Panc1 (cell line): ENCODE results near the gene ARL15. TPM values are rescaled to one million over a fixed set of nuclear protein-coding genes. Genes with fewer than 3 reads are reported as not detected.

Experiments used
- ATAC-seq: fragments of 200-7000 bp; cut with Tn5 transposase; 2 replicates; pipeline ENCODE4 v1.9.1; 2020; ENCODE audit warnings: mild to moderate bottlenecking, moderate library complexity
- BruUV-seq: library from RNA; stranded (reverse); fragments of 400-500 nt; replicated peaks from 2 replicates; lab custom pipeline; 2021; lab: Mats Ljungman, UMichigan
- CTCF ChIA-PET: fragments of 300-600 bp; sonication (Branson Sonifier 250); formaldehyde crosslinking; loops from one replicate; lab custom pipeline; 2022; ENCODE audit warnings: antibody characterized with exemption; lab: Charles Lee
- POLR2A ChIA-PET: fragments of 300-600 bp; sonication (Branson Sonifier 250); formaldehyde crosslinking; loops from one replicate; lab custom pipeline; 2022; ENCODE audit warnings: antibody characterized with exemption; lab: Charles Lee
- DNase-seq: peaks from one replicate; pipeline ENCODE4 v3.0.0-alpha.2; 2010; ENCODE audit warnings: low read depth, low spot score
- H3K27ac ChIP-seq: 2 replicates; pipeline ENCODE4 v1.5.1; 2011; ENCODE audit warnings: mild to moderate bottlenecking, low read length, inconsistent platforms
- H3K27me3 ChIP-seq: fragments of 200-500 bp; sonication (Bioruptor generic); 2 replicates; pipeline ENCODE4 v1.6.0; 2014; ENCODE audit warnings: low read length, inconsistent platforms; ENCODE audit not compliant: control insufficient read depth, insufficient read depth
- H3K36me3 ChIP-seq: fragments of 200-500 bp; sonication (Bioruptor generic); 2 replicates; pipeline ENCODE4 v1.5.1; 2014; ENCODE audit warnings: inconsistent platforms, mild to moderate bottlenecking, low read length, moderate library complexity; ENCODE audit not compliant: control insufficient read depth, insufficient read depth
- H3K4me1 ChIP-seq: 2 replicates; pipeline ENCODE4 v1.5.1; 2011; ENCODE audit warnings: inconsistent platforms, mild to moderate bottlenecking, low read length, moderate library complexity; ENCODE audit not compliant: control insufficient read depth, insufficient read depth
- H3K4me3 ChIP-seq, 2 experiments: 2 replicates each; pipeline ENCODE4 v1.5.1; 2011 to 2012; ENCODE audit warnings: low read depth in 2 of 2, low read length in 2 of 2, mild to moderate bottlenecking in 2 of 2, inconsistent platforms in 1 of 2, moderate library complexity in 1 of 2
- H3K9me3 ChIP-seq: fragments of 200-500 bp; sonication (Bioruptor generic); 2 replicates; pipeline ENCODE4 v1.5.1; 2014; ENCODE audit warnings: low read depth, mild to moderate bottlenecking, inconsistent platforms, low read length, moderate library complexity; ENCODE audit not compliant: control insufficient read depth, insufficient read depth
- POLR2AphosphoS5 ChIP-seq: IDR thresholded peaks from 2 replicates; pipeline ENCODE4 v1.6.1; 2012; ENCODE audit warnings: mild to moderate bottlenecking, low read depth, low read length, moderate library complexity
- REST ChIP-seq, 2 experiments: IDR thresholded peaks; 2 replicates each; pipeline ENCODE4 v1.6.1; 2011 to 2012; ENCODE audit warnings: low read depth in 2 of 2, control low read depth in 1 of 2, low read length in 1 of 2, mild to moderate bottlenecking in 1 of 2, moderate library complexity in 1 of 2; ENCODE audit not compliant: insufficient read depth in 1 of 2
- SIN3A ChIP-seq: IDR thresholded peaks from 2 replicates; pipeline ENCODE4 v1.6.1; 2012; ENCODE audit warnings: low read depth, mild to moderate bottlenecking, low read length, moderate library complexity, borderline replicate concordance; ENCODE audit not compliant: insufficient read depth
- TCF7L2 ChIP-seq: IDR thresholded peaks from 2 replicates; pipeline ENCODE4 v1.6.1; 2011; ENCODE audit warnings: mild to moderate bottlenecking, low read depth, low read length, inconsistent platforms
- in situ Hi-C: cut with HindIII; loops from 2 replicates; pipeline ENCODE4 v1.10.0; 2016; ENCODE audit warnings: low sequenced_read_pairs, low pct_unique_long_range_greater_than_20kb
- intact Hi-C: fragments of 100-400 bp; cut with micrococcal nuclease; formaldehyde crosslinking; loops from one replicate; pipeline ENCODE4 v1.10.0; 2022; ENCODE audit not compliant: unreplicated experiment
- total RNA-seq: library from RNA; stranded (reverse); gene quantifications from one replicate; pipeline ENCODE4 v1.2.1, GENCODE V29; 2021; ENCODE audit not compliant: unreplicated experiment
- TF ChIP-seq, protein P1 (sequence below): fragments of 450-650 bp; IDR thresholded peaks from 2 replicates; pipeline ENCODE4 v1.5.1; 2017; ENCODE audit warnings: mild to moderate bottlenecking

ARL15 gene
- total RNA-seq, 1 experiment from 2014 or later, result 16.5 TPM

GRCh38 chr5:54135042-54135441 is 175.3 kb downstream of the ARL15 start:
- in situ Hi-C loops (no loop called here), intact Hi-C loops (no loop called here)
- Histone ChIP-seq H3K4me3 (no peak overlapping the region), H3K36me3 (no peaks in the 10 kb centered on the region), H3K4me1 (no peaks in the 10 kb centered on the region), H3K27me3 (no peaks in the 10 kb centered on the region), H3K27ac (no peak overlapping the region), H3K9me3 (no peaks in the 10 kb centered on the region)
- BruUV-seq, result no TSS peak
- ChIA-PET CTCF (no interaction called here), POLR2A (no interaction called here)
- ATAC-seq (no peak), DNase-seq (no peak)
- TF ChIP-seq TCF7L2, result no peak
- TF ChIP-seq REST (IDR thresholded peaks at IDR 0.05; ENCODE audit: insufficient read depth in 1 of 2, low read depth in 2 of 2, low read length in 1 of 2), result no peak
- TF ChIP-seq SIN3A, result no peak
- TF ChIP-seq POLR2AphosphoS5, result no peak
- TF ChIP-seq, protein P1, sequence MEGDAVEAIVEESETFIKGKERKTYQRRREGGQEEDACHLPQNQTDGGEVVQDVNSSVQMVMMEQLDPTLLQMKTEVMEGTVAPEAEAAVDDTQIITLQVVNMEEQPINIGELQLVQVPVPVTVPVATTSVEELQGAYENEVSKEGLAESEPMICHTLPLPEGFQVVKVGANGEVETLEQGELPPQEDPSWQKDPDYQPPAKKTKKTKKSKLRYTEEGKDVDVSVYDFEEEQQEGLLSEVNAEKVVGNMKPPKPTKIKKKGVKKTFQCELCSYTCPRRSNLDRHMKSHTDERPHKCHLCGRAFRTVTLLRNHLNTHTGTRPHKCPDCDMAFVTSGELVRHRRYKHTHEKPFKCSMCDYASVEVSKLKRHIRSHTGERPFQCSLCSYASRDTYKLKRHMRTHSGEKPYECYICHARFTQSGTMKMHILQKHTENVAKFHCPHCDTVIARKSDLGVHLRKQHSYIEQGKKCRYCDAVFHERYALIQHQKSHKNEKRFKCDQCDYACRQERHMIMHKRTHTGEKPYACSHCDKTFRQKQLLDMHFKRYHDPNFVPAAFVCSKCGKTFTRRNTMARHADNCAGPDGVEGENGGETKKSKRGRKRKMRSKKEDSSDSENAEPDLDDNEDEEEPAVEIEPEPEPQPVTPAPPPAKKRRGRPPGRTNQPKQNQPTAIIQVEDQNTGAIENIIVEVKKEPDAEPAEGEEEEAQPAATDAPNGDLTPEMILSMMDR, result no peak

DNA sequence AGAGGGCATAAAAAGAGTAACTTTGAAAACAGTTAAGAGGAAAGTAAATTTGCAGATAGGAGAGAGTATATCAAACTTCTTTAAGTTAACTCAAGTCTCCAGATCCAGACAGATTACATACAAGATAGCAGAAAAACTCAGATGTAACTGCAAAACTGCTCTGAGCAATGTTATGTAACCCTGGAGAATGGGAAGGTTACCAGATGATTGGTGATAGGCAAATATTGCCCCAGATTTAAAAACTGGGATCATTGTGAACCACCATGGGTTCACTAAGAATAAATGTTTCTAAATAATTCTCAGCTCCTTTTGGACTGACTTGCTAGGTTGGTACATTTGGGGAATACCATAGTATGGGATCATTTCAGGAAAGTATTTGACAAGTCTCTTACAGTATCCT is 176.5 kb downstream of the ARL15 start:
- no peak for ATAC-seq
- H3K4me3 ChIP-seq, result no peak overlapping the region
- TF ChIP-seq TCF7L2 (no peak), REST (IDR thresholded peaks at IDR 0.05; ENCODE audit: insufficient read depth in 1 of 2, low read depth in 2 of 2, low read length in 1 of 2) (no peak), SIN3A (no peak), POLR2AphosphoS5 (no peak)
- TF ChIP-seq, protein P1, result no peak
- in situ Hi-C loops, result no loop called here
- BruUV-seq, result no TSS peak
- H3K4me1 ChIP-seq, result no peaks in the 10 kb centered on the region
- intact Hi-C loops, result no loop called here
- POLR2A ChIA-PET, result no interaction called here
- no peak for DNase-seq
- CTCF ChIA-PET, result interaction anchor here (0.6 kb wide), 1 partner anchor 95 kb away, joined by 6 read pairs; no protein-coding TSS in a partner anchor
- no peaks in the 10 kb centered on the region for H3K27me3 ChIP-seq
- no peaks in the 10 kb centered on the region for H3K36me3 ChIP-seq
- H3K27ac ChIP-seq, result no peak overlapping the region
- H3K9me3 ChIP-seq, result no peaks in the 10 kb centered on the region
